ENCODE data around the gene STX10. TPM values are rescaled to one million over a fixed set of nuclear protein-coding genes. Genes with fewer than 3 reads are reported as not detected.

Gene STX10
- total and polyA plus RNA-seq, 9 of the 15 experiments (the other 6 are each of a cell fraction or from before 2014, with no cell fraction given) = 0.51 to 66.3 (median 31.0) TPM

GRCh38 chr19:13102666-13103580, 47.3 kb downstream of the STX10 start, which contains the start of gene LYL1 (continued):
- TF ChIP-seq NELFE (IDR thresholded peaks at IDR 0.05; ENCODE audit: insufficient read depth, insufficient read length) (no peak), XRCC5 (IDR thresholded peaks at IDR 0.05; ENCODE audit: low read depth, low read length) (no peak), THRAP3 (IDR thresholded peaks at IDR 0.05; ENCODE audit: borderline replicate concordance) (no peak), KLF10 (CRISPR knock-in tag; IDR thresholded peaks at IDR 0.05) (no peak), RREB1 (CRISPR knock-in tag; IDR thresholded peaks at IDR 0.05) (no peak), ZNF41 (CRISPR knock-in tag; conservative IDR thresholded peaks at IDR 0.05) (peak; percentile 62), ZNF77 (CRISPR knock-in tag; IDR thresholded peaks at IDR 0.05) (no peak), ZFP30 (CRISPR knock-in tag; IDR thresholded peaks at IDR 0.05; ENCODE audit: borderline replicate concordance) (no peak), HMG20B (CRISPR knock-in tag; IDR thresholded peaks at IDR 0.05) (no peak), TCFL5 (CRISPR knock-in tag; conservative IDR thresholded peaks at IDR 0.05) (no peak; the same call in 1 of the 2 replicates), ZNF644 (tag; IDR thresholded peaks at IDR 0.05; ENCODE audit: low read depth) (peak; percentile 92), ESRRA (IDR thresholded peaks at IDR 0.05; ENCODE audit: borderline replicate concordance, low read depth) (peak; percentile 63; the same call in 1 of the 2 replicates), NKRF (IDR thresholded peaks at IDR 0.05; ENCODE audit: borderline replicate concordance) (peak; percentile 45; the same call in 1 of the 2 replicates)
- TF ChIP-seq, protein P1, sequence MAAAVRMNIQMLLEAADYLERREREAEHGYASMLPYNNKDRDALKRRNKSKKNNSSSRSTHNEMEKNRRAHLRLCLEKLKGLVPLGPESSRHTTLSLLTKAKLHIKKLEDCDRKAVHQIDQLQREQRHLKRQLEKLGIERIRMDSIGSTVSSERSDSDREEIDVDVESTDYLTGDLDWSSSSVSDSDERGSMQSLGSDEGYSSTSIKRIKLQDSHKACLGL (CRISPR knock-in tag; IDR thresholded peaks at IDR 0.05; ENCODE audit: borderline replicate concordance, poor library complexity, severe bottlenecking) = no peak
- TF ChIP-seq, protein P2, sequence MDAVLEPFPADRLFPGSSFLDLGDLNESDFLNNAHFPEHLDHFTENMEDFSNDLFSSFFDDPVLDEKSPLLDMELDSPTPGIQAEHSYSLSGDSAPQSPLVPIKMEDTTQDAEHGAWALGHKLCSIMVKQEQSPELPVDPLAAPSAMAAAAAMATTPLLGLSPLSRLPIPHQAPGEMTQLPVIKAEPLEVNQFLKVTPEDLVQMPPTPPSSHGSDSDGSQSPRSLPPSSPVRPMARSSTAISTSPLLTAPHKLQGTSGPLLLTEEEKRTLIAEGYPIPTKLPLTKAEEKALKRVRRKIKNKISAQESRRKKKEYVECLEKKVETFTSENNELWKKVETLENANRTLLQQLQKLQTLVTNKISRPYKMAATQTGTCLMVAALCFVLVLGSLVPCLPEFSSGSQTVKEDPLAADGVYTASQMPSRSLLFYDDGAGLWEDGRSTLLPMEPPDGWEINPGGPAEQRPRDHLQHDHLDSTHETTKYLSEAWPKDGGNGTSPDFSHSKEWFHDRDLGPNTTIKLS (IDR thresholded peaks at IDR 0.05; ENCODE audit: borderline replicate concordance, low read depth) = no peak; the same call in 1 of the 2 replicates

Data from K562 (cell line).